GM10266 (cell line): Measurements from ENCODE around the gene PHLDA3.
A peak's percentile ranks its signal among the peaks of the same experiment; 100 is the strongest.

Source experiments
- DNase-seq: peaks from one replicate; pipeline ENCODE4 v3.0.0; 2012; ENCODE audit errors: extremely low spot score
- CTCF ChIP-seq: IDR thresholded peaks from 2 replicates; pipeline ENCODE4 v1.5.1; 2012; ENCODE audit warnings: mild to moderate bottlenecking, low read depth; ENCODE audit not compliant: control insufficient read depth, insufficient read depth; ENCODE audit errors: missing control alignments

The PHLDA3 gene

GRCh38 chr1:201454608-201455007, 14.4 kb downstream of the PHLDA3 start:
- TF ChIP-seq CTCF: no peak
- DNase-seq: no peak

- no peak for TF ChIP-seq CTCF
- no peak for DNase-seq
Measured at GRCh38 chr1:201452866-201453265, 16.1 kb downstream of the PHLDA3 start.

DNA sequence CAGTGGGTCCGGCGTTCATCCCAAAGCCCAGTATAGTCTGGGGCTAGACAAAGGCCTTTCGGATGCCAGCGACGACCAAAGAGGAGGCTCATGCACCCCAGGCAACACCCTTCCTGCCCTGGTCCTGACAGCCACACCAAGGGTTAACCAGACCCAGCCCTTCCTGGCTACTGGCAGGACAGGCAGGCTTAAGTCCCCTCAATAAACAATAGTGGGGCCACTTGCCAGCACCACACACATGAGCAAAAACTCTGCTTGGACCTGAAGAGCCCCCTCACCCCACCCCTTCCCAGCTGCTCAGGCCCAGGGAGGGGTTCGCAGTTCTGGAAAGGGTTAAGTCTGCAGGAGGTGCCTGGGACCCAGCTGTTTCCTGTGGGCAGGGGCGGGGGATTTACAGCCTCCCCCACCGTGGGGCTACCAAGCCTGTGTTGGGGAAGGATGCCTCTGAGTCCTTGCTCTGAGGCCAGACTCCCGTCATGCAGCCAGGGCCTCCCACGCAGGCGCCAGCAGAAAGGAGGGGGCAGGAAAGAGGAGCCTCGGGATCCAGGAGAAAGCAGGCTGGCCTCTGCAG, 18.2 kb downstream of the PHLDA3 start:
- no peak for TF ChIP-seq CTCF
- no peak for DNase-seq

DNA sequence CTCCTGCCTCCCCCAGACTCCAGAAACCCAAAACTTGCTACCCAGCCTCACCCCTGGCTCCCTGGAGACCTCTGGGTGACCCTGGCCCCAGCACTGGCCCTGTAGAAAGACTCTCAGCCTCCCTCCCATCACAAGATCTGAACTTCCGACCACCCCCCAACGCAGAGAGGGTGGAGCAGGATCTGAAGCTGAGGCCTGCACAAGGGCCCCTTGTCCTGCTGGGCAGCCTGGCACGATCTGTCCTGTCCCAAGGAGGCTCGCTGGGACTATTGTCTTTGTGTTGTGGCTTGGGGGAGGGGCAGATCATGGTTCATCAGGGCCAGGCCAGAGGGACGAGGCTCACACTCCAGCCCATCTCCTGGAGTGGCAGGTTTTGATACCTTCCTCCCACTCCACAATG, 20.0 kb downstream of the PHLDA3 start:
- DNase-seq: no peak
- no peak for TF ChIP-seq CTCF

GRCh38 chr1:201447903-201448871, 20.8 kb downstream of the PHLDA3 start:
- DNase-seq: peak; percentile 81
- TF ChIP-seq CTCF: peak; percentile 85

GRCh38 chr1:201445310-201445709, 23.7 kb downstream of the PHLDA3 start:
- TF ChIP-seq CTCF: no peak
- no peak for DNase-seq

DNA sequence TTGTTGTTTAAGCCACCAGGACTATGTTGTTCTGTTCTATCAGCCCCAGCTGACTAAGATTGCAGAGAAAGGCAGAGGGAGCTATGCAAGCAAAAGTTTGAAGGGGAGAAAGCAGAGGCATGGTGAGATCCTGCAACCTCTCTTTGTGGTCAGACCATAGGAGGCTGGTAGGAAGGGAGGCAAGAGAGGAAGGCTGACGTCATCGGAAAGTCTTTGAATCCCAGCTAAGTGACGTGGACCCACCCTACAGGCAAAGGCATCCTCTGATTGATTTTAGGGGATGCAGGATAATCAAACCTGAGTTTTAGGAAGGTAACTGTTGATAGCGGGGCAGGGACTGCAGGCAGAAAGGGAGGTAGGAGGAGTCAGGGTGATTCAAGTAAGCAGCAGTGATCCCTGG, 24.2 kb downstream of the PHLDA3 start:
- no peak for DNase-seq

More for the DNA sequence above, 24.2 kb downstream of the PHLDA3 start:
- TF ChIP-seq CTCF: no peak
